Measurements from ENCODE around the gene IKZF4. TPM values are rescaled to one million over a fixed set of nuclear protein-coding genes. Genes with fewer than 3 reads are reported as not detected.

The IKZF4 gene
- total and polyA plus RNA-seq, 10 of the 15 experiments (the other 5 are each of a cell fraction or from before 2014, with no cell fraction given) = 0.74 to 5.5 (median 1.1) TPM

DNA sequence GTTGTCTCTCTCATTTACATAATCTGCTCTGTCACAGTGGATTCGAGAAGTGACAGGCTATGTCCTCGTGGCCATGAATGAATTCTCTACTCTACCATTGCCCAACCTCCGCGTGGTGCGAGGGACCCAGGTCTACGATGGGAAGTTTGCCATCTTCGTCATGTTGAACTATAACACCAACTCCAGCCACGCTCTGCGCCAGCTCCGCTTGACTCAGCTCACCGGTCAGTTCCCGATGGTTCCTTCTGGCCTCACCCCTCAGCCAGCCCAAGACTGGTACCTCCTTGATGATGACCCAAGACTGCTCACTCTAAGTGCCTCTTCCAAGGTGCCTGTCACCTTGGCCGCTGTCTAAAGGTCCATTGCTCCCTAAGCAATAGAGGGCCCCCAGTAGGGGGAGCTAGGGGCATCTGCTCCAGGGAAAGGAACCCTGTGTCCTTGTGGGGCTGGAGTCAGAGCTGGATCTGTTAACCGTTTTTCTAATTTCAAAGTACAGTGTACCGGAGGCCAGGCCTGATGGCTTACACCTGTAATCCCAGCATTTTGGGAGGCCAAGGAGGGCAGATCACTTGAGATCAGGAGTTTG lies 64.2 kb downstream of the IKZF4 start:
- DNase-seq (ENCODE audit: low read depth, low spot score) (no peak), FAIRE-seq (no peak), ATAC-seq (peak; percentile 57)
- ChIA-PET SMC1A (ENCODE audit: uncharacterized antibody, unreplicated experiment) (no interaction called here), RAD21 (ENCODE audit: unreplicated experiment) (no interaction called here), CTCF (interaction anchor here (0.6 to 2.0 kb wide), 10 partner anchors 10 to 1454 kb away, joined by 3 to 8 read pairs (median 3); partner anchors contain the start of genes PA2G4 and SMARCC2), POLR2A (interaction anchor here (0.6 to 0.9 kb wide), 2 partner anchors 317 to 351 kb away, joined by 3 read pairs; no protein-coding TSS in a partner anchor)
- in situ Hi-C loops (cut with MboI) = no loop called here
- H3K79me2 ChIP-seq (ENCODE audit: control insufficient read depth, insufficient read depth, low read length) = no peaks in the 10 kb centered on the region
- BruUV-seq (replicated peaks) = no TSS peak
- peaks cover 9 to 11% of the 10 kb centered on the region in 2 experiments; a peak in 3 of 4 replicates for H3K27me3 ChIP-seq (replicated peaks in 1 of 2; ENCODE audit: control insufficient read depth in 2 of 2, insufficient read depth in 2 of 2, low read length in 1 of 2)
- H3K36me3 ChIP-seq (ENCODE audit: control insufficient read depth in 2 of 2, insufficient read depth in 2 of 2, low read length in 1 of 2) = no peaks in the 10 kb centered on the region
- intact Hi-C loops (cut with micrococcal nuclease; ENCODE audit: unreplicated experiment) = loop anchor here (2.0 to 5.0 kb wide), 2 partner anchors 18 to 38 kb away; no protein-coding TSS in a partner anchor
- H3K4me1 ChIP-seq (ENCODE audit: control insufficient read depth, insufficient read depth, low read length) = no peaks in the 10 kb centered on the region
- H3K27ac ChIP-seq (ENCODE audit: control insufficient read depth, insufficient read depth) = no peak overlapping the region
- H3K9ac ChIP-seq (ENCODE audit: control insufficient read depth, insufficient read depth, low read length) = no peak overlapping the region
- H3K4me3 ChIP-seq = no peak overlapping the region
- no peaks in the 10 kb centered on the region for H3K9me3 ChIP-seq (replicated peaks; ENCODE audit: control insufficient read depth, insufficient read depth, low read length)
- no peak for TF ChIP-seq NFYB (IDR thresholded peaks at IDR 0.05; ENCODE audit: insufficient read depth, low read depth, low read length)
- TF ChIP-seq, protein P1, sequence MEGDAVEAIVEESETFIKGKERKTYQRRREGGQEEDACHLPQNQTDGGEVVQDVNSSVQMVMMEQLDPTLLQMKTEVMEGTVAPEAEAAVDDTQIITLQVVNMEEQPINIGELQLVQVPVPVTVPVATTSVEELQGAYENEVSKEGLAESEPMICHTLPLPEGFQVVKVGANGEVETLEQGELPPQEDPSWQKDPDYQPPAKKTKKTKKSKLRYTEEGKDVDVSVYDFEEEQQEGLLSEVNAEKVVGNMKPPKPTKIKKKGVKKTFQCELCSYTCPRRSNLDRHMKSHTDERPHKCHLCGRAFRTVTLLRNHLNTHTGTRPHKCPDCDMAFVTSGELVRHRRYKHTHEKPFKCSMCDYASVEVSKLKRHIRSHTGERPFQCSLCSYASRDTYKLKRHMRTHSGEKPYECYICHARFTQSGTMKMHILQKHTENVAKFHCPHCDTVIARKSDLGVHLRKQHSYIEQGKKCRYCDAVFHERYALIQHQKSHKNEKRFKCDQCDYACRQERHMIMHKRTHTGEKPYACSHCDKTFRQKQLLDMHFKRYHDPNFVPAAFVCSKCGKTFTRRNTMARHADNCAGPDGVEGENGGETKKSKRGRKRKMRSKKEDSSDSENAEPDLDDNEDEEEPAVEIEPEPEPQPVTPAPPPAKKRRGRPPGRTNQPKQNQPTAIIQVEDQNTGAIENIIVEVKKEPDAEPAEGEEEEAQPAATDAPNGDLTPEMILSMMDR (IDR thresholded peaks at IDR 0.05 in 2 of 3, conservative IDR thresholded peaks at IDR 0.05 in 1 of 3; ENCODE audit: control insufficient read depth in 2 of 3, extremely low read depth in 1 of 3, insufficient read depth in 1 of 3, low read depth in 3 of 3, low read length in 3 of 3) = peak; percentile 32 to 58 (median 43)
- 0 out of 2 replicates have a peak, but pooled peaks have one; percentile 19 for TF ChIP-seq RAD21 (IDR thresholded peaks at IDR 0.05; ENCODE audit: insufficient read depth, low read depth, low read length)
- no peak overlapping the region for H2AFZ ChIP-seq (ENCODE audit: control insufficient read depth, low read depth, low read length)
- no peak overlapping the region for H3K4me2 ChIP-seq (ENCODE audit: control insufficient read depth, insufficient read depth)
- 67% methylated on average over 15 of the region's 15 CpGs for WGBS (ENCODE audit: insufficient coverage, insufficient replicate concordance, low lambda C conversion rate, missing lambda C conversion rate)
- H4K20me1 ChIP-seq (ENCODE audit: control insufficient read depth, insufficient read depth) = no peaks in the 10 kb centered on the region

Measured in GM12878 (cell line).